HG02840 (cell line): ENCODE measurements around the gene ADAM23.

Source experiments
- ATAC-seq: cut with Tn5 transposase; IDR thresholded peaks from one replicate; pipeline ENCODE4 v1.9.1; 2021; ENCODE audit warnings: mild to moderate bottlenecking, moderate library complexity, moderate number of reproducible peaks; ENCODE audit not compliant: unreplicated experiment, low FRiP score

ADAM23 gene

DNA sequence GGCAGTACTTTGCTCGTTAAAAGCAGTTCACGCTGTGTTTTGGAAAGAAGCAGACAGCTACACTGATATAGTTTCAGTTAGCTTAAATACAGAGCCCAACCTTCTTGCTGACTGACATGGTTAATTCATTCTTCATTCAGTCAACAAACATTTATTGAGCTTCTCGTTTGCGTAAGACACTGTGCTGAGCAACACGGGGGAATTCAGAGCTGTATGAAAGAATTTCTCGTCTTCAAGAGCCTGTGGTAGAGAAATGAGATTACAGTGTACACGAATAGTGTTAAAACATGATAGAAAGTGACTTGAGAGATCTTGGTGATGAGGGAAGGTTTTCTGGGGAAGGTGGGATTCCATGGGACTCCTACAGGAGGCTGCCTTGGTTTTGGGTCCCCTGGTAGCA, 44.7 kb downstream of the ADAM23 start:
- no peak for ATAC-seq

DNA sequence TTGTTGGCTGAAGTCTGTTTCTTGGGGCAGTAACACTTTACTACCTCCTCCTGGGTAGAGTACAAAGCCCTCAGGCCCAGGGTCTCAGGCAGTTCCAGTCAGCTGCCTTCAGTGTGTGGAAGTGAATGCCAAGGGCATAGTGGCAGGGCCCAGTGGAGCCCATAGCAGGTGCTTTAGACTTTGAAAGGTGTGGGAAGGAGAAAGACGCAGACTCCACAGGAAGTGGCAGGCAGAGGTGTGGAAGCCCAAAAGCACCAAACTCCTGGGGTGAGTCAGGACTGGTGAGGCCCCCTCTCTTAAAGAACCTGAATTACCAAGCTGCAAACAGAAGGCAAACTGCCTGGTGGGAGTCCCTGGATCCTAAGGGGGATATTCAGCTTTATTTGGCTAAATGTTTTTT, 45.3 kb downstream of the ADAM23 start:
- ATAC-seq, result no peak

DNA sequence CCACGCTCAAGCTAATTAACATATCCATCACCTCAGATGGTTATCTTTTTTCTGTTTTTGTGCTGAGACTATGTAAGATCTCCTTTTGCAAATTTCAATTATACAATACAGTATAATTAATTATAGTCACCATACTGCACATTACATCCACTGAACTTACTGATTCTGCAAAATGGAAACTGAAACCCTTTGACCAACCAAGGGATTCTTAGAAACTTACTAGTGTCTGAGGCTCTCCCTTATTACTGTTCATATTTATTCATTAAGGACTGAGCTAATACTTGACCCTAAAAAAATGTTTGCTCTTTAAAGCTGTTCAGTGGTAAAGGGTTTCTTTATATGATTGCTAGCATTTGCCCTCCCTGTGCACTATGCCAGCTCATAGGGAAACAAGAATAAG, 50.7 kb downstream of the ADAM23 start:
- no peak for ATAC-seq

DNA sequence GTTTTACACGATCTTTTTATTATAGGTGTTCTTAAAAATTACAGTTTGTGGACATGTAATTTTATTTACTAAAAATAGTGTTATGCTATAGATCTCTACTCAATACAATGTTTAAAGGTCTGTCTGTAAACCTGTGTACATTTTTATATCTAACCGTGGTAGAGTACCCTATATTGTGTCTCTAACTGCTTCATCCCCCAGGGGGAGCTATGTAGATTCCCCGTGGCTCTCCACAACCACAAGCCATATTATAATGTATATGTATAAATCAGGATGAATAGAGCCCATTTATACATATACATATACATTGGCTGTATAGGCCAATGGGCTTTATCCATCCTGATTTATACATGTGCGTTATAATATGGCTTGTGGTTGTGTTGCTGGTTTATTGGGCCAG, 59.4 kb downstream of the ADAM23 start:
- no peak for ATAC-seq

DNA sequence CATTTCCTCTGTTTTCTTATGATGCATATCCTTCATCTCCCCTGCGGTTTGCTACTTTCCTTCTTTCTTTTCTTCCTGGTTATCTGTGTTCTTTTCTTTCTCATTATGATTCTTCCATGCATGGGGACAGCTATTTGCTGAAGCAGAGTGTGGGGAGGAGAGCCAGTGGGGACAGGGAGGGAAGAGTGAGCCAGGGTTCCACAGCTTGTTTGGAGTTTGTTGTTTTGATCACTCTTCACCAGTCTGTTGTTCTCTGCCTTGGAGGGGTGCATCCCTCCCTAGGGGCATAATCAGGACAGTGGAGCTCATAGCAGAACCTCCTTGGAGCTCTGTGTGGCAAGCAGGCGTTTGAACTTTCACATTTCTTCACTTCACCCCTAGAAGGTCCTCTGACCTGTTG, 68.0 kb downstream of the ADAM23 start:
- no peak for ATAC-seq

DNA sequence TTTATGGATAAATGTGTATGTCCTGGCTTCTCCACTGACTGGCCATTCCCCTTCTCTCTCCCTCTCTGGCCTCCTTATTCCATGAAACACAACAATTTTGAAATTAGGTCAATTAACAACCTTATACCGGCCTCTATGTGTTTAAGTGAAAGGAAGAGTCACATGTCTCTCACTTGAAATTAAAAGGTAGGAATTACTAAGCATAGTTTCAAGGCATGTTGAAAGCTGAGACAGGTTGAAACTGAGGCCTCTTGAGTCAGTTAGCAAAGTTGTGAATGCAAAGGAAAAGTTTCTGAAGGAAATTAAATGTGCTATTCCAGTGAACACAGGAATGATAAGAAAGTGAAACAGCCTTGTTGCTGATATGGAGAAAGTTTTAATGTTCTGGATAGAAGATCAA, 69.7 kb downstream of the ADAM23 start:
- ATAC-seq, result no peak

DNA sequence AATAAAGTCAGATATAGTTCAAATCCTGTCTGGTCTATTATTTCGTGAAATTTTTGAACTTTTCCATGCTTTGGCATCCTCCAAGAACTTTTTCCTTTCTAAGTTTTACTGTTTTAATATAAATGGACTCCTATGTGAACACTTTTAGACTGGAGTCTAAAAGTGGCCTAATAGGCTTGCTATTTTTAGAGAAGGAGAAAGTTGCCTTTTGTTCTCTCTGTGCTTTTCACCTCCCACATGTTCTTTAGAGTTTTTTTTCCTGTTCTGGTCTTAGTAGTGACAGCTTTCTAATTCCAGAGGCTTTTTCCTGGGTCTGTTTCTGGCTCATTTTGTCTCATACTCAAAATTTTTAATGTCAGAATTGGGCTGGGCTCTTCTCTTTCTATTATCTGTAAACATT, 72.2 kb downstream of the ADAM23 start:
- no peak for ATAC-seq

DNA sequence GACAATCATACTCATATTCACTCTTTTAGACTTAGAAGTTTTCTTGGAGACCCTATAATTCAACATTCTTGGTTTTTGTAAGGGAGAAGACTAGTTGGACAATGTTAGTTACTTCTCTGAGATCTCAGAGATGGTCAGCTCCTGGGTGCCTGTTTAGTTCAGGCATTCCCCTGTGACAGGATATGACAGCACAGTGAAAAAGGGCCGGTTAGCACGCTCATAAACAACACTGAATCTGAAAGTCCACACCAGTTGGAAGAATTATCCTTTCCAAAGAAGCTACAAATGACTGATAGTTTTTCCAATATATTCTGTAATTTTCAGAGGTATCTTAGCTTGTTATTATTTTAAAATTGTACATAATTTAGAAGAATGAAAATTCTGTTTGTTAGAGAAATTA, 75.7 kb downstream of the ADAM23 start:
- no peak for ATAC-seq

DNA sequence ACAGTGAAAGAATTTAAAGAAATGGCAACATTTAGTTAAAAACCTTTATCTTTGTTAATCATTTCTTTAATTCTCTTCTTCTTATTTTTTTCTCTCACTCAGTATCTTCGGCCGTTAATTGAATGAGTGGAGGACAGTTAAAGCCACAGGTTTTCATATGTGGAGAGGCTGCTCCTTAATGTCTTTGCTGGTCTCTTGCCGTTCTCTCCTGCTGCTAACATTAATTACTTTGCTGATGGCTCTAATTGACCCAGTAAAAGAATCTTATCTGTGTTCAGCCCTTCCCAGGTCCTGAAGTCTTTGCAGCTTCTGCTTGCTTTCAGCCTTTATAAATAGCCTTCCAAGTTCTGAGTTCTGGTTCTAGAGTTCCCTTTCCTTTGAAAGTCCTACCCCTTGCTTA, 77.1 kb downstream of the ADAM23 start:
- no peak for ATAC-seq

DNA sequence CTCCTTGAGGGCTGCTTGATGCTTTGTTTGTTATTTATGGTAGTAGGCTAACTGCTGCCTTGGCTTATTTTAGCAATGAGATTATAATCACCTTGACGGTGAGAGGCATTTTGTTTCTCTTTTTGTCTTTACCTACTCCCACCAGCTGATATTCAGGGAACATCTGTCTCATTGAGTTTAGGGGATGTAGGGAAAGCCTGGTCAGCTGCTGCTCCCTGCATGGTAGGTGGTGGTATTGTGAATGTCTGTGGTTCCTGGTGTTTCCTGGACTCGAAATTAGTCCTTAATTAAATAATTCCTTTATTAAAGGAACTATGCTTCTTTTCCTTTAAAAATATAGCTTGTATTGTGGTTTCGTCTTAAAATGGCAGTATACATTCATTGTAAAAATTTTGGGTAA, 77.8 kb downstream of the ADAM23 start:
- no peak for ATAC-seq

DNA sequence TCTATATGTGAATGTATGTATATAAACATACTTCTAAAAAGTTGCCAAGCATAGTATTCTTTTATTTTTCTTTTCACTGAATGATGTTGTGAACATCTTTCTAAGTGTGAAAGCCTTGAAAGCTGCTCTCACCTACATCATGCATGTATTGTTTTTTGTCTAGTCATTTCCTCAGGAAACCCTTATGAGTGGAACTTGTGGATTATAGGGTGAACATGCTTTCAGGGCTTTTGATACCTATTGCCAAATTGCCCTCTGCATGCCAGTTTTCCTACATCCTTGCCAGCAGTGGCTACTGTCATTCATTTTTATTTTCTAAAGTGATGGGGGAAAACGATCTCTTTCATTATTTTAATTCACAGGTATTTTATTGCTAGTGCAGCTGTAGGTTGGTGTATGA, 78.3 kb downstream of the ADAM23 start:
- no peak for ATAC-seq

DNA sequence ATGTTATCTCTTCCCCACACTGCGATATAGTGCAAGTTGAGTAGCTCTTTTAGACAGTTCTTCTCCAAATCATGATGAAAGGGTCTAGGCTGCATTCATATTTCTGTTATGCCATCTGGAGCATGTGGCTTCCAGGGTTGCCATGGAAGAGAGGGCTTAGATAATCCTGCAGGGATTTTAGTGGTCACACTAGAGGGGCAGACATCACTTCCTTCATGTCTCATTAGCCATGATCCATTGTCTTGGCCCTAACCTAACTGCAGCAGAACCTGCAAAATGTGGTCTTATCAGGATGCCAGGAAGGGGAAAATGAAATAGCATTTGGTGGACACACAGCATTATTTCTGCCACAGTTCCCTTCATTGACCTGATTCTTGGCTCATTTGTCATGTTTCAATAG, 83.1 kb downstream of the ADAM23 start:
- ATAC-seq, result no peak

DNA sequence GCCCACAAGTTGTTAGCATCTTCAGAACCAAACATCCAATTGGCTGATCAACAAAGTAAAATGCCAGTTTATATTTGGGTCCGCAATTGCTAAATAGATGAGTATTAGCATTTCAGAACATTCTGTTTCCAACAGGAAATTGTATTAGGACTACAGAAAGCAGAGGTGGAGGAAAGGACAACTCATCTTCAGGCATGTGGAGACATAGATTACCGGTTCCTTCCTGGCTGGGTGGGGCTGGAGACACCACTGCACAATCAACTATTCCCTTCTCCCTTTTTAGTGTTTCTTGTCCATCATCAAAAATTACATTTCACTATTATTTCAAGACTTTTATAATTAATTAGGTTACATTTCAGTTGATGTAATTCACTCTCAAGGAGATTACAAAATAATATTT, 83.8 kb downstream of the ADAM23 start:
- ATAC-seq, result no peak

DNA sequence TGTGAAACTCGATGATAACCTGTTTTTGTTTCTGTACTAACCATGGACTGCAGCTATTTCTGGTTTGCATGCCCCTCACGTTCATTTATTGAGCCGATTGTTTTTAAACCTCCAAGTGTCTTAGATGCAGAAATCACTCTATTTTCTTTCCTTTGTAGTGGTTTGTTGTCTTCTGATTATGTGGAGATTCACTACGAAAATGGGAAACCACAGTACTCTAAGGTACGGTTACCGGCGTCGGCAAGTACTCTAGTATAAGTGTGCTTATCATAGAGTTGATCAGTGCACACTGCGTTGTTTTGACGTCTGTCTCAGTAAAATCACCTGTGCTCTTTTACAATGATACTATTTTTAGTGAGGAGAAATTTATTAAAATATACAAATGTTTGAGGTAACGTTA, 87.4 kb downstream of the ADAM23 start:
- ATAC-seq, result no peak

DNA sequence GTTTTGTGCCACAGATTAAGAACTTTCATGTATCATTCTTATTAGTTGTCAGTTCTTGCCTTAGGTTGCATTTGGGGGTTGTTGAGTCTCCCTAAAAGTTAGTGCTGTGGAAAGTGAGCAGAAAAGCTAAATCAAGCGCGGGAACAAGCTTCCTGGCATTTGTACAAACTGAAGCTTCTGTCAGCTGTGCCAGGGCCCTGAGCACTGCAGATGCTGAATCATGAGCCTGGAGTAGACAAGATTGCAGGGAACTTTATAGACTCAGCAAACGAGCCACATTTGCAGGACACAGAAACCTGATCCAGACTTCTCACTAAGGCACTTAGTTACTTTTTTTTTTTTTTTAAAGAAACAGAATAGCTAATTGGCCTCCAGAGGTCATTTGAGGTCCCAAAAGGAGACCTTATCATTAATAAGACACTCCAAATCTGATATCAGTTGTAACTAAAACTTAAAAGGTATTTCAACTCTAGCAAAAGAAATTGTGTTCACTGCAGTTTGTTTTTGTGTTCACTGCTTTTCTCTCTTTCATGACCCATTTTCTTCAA, 88.7 kb downstream of the ADAM23 start:
- ATAC-seq, result no peak

DNA sequence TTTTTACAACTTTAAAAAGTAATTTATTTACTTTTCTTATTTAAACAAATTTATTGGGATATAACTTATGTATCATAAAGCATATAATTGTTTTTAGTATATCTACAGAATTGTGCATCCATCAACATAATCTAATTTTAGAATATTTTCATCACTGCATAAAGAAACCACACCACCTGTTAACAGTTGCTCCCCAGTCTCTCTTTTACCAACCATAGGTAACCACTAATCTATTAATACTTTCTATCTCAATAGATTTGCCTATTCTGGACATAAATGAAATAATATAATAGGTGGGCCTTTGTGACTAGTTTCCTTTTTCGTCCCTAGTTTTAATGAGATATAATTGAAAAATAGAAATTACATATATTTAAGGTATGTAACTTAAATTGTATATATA, 90.6 kb downstream of the ADAM23 start:
- ATAC-seq, result no peak

DNA sequence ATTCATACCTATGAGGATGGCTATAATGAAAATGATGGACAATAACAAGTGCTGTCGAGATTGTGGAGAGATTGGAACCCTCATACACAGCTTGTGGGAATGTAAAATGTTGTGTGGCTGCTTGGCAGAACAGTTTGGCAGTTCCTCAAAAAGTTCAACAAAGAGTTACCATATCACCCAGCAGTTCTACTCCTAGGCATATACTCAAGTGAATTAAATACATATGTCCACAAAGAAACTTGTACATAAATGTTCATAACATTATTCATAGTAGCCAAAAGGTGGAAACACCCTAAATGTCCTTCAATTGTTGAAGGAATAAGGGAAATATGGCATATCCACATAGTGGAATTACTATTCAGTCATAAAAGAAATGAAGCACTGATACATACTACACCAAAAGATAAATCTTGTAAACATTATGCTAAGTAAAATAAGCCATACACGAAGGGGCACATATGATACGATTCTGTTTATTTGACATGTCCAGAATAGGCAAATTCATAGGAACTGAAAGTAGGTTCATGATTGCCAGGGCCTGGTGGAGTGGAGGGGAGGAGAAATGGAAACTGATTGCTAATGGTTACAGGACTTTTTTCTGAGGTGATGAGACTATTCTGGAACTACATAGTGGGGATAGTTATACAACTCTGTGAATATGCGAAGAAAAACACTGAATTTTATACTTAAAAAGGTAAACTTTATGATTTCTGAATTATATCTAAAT, 92.1 kb downstream of the ADAM23 start:
- no peak for ATAC-seq

DNA sequence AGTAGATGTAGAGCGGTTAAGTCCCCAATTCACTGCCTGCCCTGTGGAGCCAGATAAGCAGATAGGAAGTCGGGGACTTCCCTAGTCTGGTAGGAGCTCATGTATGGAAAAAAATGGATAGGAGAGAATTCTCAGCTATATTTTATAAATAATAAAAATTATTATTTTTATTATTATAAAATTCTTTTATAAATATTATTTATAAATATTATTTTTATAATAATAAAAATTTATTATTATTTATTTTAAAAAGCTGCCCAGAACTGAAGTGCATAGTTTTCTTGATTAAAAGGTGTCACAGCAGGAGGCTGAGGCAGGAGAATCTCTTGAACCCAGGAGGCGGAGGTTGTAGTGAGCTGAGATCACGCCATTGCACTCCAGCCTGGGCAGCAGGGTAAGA, 97.4 kb downstream of the ADAM23 start:
- no peak for ATAC-seq

DNA sequence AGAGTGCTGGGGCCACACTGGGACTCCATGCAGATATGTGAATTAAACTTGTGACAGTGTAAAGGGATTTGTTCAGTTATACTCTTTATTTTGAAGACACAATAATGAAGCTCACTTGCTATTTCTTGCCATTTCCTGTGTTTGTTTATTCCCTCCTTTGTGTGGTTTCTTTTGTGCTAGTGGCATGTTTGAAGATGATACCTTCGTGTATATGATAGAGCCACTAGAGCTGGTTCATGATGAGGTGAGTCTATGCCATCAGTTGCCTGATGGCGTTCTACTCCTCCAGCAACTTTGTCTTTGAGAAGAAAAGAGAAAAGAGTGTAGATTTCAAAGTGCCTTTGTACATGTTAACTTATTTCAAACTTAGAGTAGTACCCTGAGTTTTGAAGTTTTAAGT, 99.7 kb downstream of the ADAM23 start:
- no peak for ATAC-seq

DNA sequence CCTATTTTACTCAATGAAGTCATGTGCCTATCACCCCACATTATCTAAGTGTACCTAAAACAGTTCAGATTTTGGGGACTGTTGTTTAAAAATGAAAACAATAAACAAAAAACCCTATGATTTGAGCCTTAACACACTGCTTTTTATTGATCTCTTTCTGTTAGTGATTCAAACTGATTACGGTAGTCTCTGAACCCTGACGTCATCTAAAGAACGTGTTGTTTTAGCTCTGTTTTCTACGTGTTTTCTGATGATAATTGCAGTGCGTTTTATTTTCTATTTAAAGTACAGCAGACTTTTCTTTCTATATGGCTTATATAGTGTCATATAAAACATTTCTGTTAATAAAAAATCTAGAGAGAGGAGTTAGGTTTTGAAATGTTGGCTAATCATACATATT, 105.1 kb downstream of the ADAM23 start:
- ATAC-seq, result no peak

DNA sequence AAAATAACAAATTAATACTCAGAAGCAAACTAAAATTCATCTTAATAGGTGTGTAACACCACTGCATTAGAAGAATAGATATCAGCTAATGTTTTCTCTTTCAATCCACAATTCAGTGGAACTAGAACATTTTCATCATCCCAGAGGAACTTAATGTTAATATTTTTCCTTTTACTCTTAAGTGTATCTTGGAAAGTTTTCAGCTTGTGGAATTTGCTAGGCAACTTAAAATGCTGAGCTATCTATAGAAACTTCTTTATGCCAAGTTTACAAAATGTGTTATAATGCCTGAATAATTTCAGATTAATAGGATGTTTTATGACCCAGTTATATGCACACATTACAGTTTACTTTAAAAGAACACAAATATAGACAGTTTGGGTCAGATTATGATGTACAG, 112.4 kb downstream of the ADAM23 start:
- no peak for ATAC-seq

DNA sequence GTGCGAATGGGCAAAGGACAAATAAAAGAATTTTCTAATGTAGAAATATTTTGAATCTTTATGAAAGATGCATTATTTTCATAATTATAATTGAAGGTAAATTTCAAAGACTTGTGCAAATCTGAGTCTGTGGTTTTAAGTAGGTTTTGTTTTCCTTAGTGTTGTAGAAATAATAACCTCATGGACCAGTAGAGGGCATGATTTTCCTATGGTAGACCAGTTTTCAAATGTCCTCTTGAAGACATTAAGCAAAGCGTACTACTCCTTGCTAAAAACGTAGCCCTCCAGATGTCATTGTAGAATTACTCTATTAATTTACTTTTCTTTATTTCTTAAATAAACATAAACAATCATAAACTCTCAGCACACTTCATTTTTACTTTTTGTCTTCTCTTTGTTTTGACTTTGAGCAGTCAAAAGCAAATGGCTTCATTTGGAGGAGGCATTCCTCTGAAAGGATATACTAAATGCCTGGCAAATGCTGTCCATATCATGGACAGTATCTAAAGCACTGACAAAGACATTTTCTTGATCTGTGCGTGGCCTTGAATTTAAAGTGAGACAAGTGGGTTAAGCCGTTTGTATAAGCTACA, 113.1 kb downstream of the ADAM23 start:
- no peak for ATAC-seq
